Peyer's patch (tissue), 4 donors: ENCODE measurements around the gene OR13C2. TPM values are rescaled to one million over a fixed set of nuclear protein-coding genes. Genes with fewer than 3 reads are reported as not detected.

ENCODE experiments used
- DNase-seq, 3 donors: peaks; one replicate each; pipeline ENCODE4 v3.0.0-alpha.2; 2017 to 2019
- H3K27ac ChIP-seq, 4 donors: fragments of 200-600 bp; sonication (generic); one replicate each; pipeline ENCODE4 v1.5.1; 2016 to 2019
- H3K27me3 ChIP-seq, 2 donors: fragments of 200-600 bp; sonication (generic); one replicate each; pipeline ENCODE4 v1.5.1; 2019
- H3K36me3 ChIP-seq, 3 donors: fragments of 200-600 bp; sonication (generic); one replicate each; pipeline ENCODE4 v1.5.1; 2016 to 2019
- H3K4me1 ChIP-seq, 4 donors: fragments of 200-600 bp; sonication (generic); one replicate each; pipeline ENCODE4 v1.5.1; 2016 to 2019
- H3K4me3 ChIP-seq, 4 donors: fragments of 200-600 bp; sonication (generic); 1 replicate in 3 of 4; 2 replicates in 1 of 4; pipeline ENCODE4 v1.5.1; 2016 to 2019; ENCODE audit warnings: mild to moderate bottlenecking in 1 of 4
- H3K9me3 ChIP-seq, 4 donors: fragments of 200-600 bp; sonication (generic); one replicate each; pipeline ENCODE4 v1.5.1; 2016 to 2019; ENCODE audit warnings: mild to moderate bottlenecking in 1 of 4
- POLR2A ChIP-seq, 2 donors: fragments of 450-650 bp; IDR thresholded peaks; one replicate each; pipeline ENCODE4 v1.5.1; 2017; ENCODE audit warnings: antibody characterized with exemption in 2 of 2, mild to moderate bottlenecking in 2 of 2, moderate library complexity in 2 of 2
- total RNA-seq, 4 donors: library from RNA; depleted of rRNA; stranded (reverse); fragments of >200 nt; gene quantifications; one replicate each; pipeline ENCODE4 v1.1.0, GENCODE V29; 2016
- TF ChIP-seq, protein P1 (sequence below), 6 experiments: fragments of 450-650 bp in 4 of 6; fragments of 200-600 bp in 2 of 6; sonication (generic) in 1 of 6; IDR thresholded peaks; one replicate each; pipeline ENCODE4 v1.5.1; 2017 to 2019; ENCODE audit warnings: antibody characterized with exemption in 6 of 6, mild to moderate bottlenecking in 3 of 6, moderate library complexity in 1 of 6

The OR13C2 gene
- total RNA-seq, 4 donors from 2014 or later = not detected

DNA sequence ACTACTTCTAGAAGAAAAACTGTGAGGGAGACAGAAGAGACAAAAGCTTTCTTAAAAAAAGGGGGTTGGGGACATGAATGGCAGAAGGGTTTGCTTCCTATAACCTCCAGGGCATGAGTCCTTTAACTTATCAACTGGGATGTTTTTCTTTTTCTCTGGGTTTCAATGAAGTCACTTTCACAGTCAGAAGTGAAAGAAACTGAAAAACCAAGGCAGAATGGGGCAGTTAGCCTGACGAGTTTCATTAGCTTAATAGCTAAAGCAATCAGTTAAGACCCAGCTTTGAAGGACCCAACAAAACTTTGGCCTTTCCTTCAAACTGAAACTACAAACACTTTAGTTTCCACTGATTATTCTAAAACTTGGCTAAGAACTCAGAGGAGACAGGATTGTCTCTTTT lies 41.1 kb downstream of the OR13C2 start:
- Histone ChIP-seq H3K27ac (no peak overlapping the region), H3K36me3 (no peaks in the 10 kb centered on the region), H3K9me3 (no peaks in the 10 kb centered on the region), H3K27me3 (no peaks in the 10 kb centered on the region), H3K4me3 (no peak overlapping the region), H3K4me1 (no peaks in the 10 kb centered on the region)
- no peak for DNase-seq
- TF ChIP-seq POLR2A (IDR thresholded peaks at IDR 0.05) = no peak
- TF ChIP-seq, protein P1, sequence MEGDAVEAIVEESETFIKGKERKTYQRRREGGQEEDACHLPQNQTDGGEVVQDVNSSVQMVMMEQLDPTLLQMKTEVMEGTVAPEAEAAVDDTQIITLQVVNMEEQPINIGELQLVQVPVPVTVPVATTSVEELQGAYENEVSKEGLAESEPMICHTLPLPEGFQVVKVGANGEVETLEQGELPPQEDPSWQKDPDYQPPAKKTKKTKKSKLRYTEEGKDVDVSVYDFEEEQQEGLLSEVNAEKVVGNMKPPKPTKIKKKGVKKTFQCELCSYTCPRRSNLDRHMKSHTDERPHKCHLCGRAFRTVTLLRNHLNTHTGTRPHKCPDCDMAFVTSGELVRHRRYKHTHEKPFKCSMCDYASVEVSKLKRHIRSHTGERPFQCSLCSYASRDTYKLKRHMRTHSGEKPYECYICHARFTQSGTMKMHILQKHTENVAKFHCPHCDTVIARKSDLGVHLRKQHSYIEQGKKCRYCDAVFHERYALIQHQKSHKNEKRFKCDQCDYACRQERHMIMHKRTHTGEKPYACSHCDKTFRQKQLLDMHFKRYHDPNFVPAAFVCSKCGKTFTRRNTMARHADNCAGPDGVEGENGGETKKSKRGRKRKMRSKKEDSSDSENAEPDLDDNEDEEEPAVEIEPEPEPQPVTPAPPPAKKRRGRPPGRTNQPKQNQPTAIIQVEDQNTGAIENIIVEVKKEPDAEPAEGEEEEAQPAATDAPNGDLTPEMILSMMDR (IDR thresholded peaks at IDR 0.05) = no peak

DNA sequence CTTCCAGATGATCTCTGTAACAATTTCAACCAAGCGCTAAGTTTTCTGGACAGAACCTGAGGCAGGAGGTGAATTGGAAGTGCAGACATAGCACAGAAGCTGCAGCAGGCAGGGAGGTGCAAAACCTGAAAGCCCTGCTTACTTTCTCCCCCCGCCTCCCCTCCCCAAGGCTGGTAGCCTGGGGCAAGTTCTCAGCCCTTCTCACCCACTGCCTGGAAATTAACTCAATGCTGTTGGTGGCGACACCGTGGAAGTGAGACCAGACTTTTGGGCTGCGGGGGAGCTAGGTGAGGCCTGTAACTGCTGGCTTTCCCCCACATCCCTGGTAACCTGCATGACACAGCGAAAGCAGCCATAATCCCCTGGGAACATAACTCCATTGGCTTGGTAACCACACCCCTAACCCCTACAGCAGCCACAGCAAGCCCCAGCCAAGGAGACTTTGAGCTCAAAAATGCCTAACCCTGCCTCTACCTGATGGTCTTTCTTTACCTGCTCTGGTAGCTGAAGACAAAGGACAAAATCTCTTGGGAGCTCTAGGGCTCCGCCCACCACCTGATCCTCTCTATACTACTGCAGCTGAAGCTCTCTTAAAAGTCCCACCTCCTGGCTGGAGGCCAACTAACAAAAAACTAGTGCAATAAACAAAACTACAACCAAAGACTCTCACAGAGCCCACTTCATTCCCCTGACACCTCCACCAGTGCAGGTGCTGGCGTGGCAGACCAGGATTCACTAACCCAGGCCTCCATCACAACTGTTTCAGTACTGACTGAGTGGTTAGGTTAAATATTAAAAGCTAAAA lies 48.4 kb downstream of the OR13C2 start:
- DNase-seq = no peak
- Histone ChIP-seq H3K36me3 (no peaks in the 10 kb centered on the region), H3K4me1 (no peaks in the 10 kb centered on the region), H3K9me3 (no peaks in the 10 kb centered on the region), H3K27me3 (no peaks in the 10 kb centered on the region), H3K4me3 (no peak overlapping the region), H3K27ac (no peak overlapping the region)
- no peak for TF ChIP-seq POLR2A (IDR thresholded peaks at IDR 0.05)
- TF ChIP-seq, protein P1 (IDR thresholded peaks at IDR 0.05) = no peak

DNA sequence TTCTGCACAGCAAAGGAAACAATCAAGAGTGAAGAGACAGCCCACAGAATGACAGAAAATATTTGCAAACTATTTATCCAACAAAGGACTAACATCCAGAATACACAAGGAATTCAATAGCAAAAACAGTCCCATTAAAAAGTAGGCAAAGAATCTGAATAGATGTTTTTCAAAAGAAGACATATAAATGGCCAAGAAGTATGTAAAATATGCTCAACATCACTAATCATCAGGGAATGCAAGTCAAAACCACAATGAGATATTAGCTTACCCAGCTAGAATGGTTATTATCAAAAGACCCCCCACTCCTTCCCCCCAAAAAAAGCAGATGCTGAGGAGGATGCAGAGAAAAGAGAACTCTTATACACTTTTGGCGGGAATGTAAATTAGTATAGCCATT lies 49.9 kb downstream of the OR13C2 start:
- DNase-seq = no peak
- TF ChIP-seq, protein P1 (IDR thresholded peaks at IDR 0.05) = no peak
- TF ChIP-seq POLR2A (IDR thresholded peaks at IDR 0.05) = no peak

More for the DNA sequence above, 49.9 kb downstream of the OR13C2 start:
- no peaks in the 10 kb centered on the region for H3K9me3 ChIP-seq
- H3K27me3 ChIP-seq = no peaks in the 10 kb centered on the region
- no peaks in the 10 kb centered on the region for H3K4me1 ChIP-seq
- H3K36me3 ChIP-seq = no peaks in the 10 kb centered on the region
- H3K27ac ChIP-seq = no peak overlapping the region
- H3K4me3 ChIP-seq = no peak overlapping the region

Other genes starting within 250 kb of the OR13C2 start
- gene OR13F1, start 101.4 kb downstream of the OR13C2 start, total RNA-seq = not detected
- gene OR13C4, start 78.4 kb downstream of the OR13C2 start, total RNA-seq = not detected
- not detected for gene OR13C3, start 68.8 kb downstream of the OR13C2 start, total RNA-seq
- gene OR13C8, start 36.5 kb downstream of the OR13C2 start, total RNA-seq = not detected
- not detected for gene OR13C5, start 6.2 kb downstream of the OR13C2 start, total RNA-seq
- gene OR13C9, start 12.6 kb upstream of the OR13C2 start, total RNA-seq = not detected
- gene OR13D1, start 88.9 kb upstream of the OR13C2 start, total RNA-seq = not detected
- gene NIPSNAP3A, start 142.1 kb upstream of the OR13C2 start, total RNA-seq = 10 to 100 TPM in 3 of 4 donors, 1 to 10 TPM in 1; 7.9 to 30.5 (median 17.6) TPM
- 1 to 10 TPM in 3 of 4 donors, not detected in 1; 1.6 to 9.9 (median 3.9) TPM for gene NIPSNAP3B, start 158.5 kb upstream of the OR13C2 start, total RNA-seq